Measurements from ENCODE around the gene PLSCR1. TPM values are rescaled to one million over a fixed set of nuclear protein-coding genes. Genes with fewer than 3 reads are reported as not detected.
"Not testable (repeated sequence)": the region's sequence is repeated elsewhere in the genome, so short reads cannot be mapped to it uniquely, and the experiment has no call there.

PLSCR1 gene
- total RNA-seq, 1 donor from 2014 or later: 23.6 TPM

GRCh38 chr3:146496726-146497125 is 47.7 kb downstream of the PLSCR1 start:
- no peak for ATAC-seq
- DNase-seq: no peak
- intact Hi-C loops (cut with micrococcal nuclease): no loop called here

GRCh38 chr3:146496251-146496650 is 48.2 kb downstream of the PLSCR1 start:
- intact Hi-C loops (cut with micrococcal nuclease): no loop called here
- ATAC-seq (no peak), DNase-seq (no peak)

DNA sequence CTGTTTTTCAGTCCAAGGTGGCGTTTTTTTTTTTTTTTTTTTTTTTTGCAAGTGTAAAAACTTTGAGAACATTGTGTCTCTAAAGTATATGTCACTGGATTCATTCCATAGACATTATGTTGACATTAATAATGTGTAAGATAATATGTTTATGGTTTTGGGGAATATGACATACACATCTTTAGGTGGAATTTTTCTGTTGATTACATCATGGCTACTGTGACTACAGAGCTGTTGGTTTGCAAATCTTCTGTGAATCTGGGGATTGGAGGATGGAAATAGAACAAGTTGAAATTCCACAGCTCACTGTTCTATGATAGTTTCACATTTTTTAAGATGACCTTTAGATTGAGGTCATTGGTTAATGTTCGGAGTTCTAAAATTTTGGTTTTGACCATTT is 50.6 kb downstream of the PLSCR1 start:
- no peak for ATAC-seq
- intact Hi-C loops (cut with micrococcal nuclease): no loop called here
- DNase-seq: no peak

- DNase-seq (no peak), ATAC-seq (no peak)
- intact Hi-C loops (cut with micrococcal nuclease): no loop called here
Measured at GRCh38 chr3:146493221-146493620, 51.2 kb downstream of the PLSCR1 start.

- no peak for ATAC-seq
- no peak for DNase-seq
- intact Hi-C loops (cut with micrococcal nuclease): no loop called here
Measured at GRCh38 chr3:146491303-146491702, 53.1 kb downstream of the PLSCR1 start.

DNA sequence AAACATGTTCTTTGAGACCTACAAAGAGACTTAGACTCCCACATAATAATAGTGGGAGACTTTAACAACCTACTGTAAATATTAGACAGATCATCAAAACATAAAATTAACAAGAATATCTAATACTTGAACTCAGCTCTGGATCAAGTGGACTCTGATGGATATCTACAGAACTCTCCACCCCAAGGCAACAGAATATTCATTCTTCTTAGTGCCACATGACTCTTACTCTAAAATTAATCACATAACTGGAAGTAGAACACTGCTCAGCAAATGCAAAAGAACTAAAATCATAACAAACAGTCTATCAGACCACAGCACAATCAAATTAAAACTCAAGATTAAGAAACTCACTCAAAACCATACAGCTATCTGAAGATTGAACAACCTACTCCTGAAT is 59.1 kb downstream of the PLSCR1 start:
- intact Hi-C loops (cut with micrococcal nuclease): no loop called here
- no peak for DNase-seq
- ATAC-seq: no peak

DNA sequence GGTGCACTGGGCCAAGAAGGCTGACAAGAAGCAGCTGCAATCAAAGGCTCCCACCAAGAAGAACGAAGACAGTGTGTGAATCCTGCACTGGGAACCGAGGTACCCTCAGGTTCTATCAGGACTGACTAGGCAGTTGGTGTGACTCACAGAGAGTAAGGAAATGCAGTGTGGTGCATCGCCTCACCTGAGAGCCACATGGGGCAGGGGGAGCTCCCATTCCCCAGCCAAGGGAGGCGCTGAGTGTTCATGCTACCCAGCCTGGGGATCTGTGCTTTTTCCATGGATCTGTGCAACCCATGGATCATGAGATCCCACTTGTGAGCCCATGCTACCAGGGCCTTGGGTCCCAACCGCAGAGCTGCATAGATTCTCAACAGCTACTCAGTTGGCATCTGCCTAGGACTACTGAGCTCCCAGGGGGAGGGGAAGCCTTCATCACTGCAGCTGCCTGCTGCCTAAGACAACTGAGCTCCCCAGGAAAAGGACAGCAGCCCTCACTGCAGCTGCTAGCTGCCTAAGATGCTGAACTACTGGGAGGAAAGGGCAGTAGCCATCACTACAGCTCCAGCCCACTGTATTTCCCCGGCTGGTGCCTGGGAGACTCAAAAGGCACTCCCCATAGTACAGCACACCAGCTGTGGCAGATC is 68.2 kb downstream of the PLSCR1 start:
- intact Hi-C loops (cut with micrococcal nuclease): no loop called here
- no peak for ATAC-seq
- no peak for DNase-seq

- DNase-seq; ATAC-seq; intact Hi-C loops (cut with micrococcal nuclease): not testable (repeated sequence)
Measured at GRCh38 chr3:146474976-146475375, 69.4 kb downstream of the PLSCR1 start.

GRCh38 chr3:146473726-146474125 is 70.7 kb downstream of the PLSCR1 start:
- DNase-seq: no peak
- intact Hi-C loops (cut with micrococcal nuclease): no loop called here
- peak; percentile 35 for ATAC-seq

GRCh38 chr3:146472611-146473010 is 71.8 kb downstream of the PLSCR1 start:
- intact Hi-C loops (cut with micrococcal nuclease): no loop called here
- no peak for DNase-seq

DNA sequence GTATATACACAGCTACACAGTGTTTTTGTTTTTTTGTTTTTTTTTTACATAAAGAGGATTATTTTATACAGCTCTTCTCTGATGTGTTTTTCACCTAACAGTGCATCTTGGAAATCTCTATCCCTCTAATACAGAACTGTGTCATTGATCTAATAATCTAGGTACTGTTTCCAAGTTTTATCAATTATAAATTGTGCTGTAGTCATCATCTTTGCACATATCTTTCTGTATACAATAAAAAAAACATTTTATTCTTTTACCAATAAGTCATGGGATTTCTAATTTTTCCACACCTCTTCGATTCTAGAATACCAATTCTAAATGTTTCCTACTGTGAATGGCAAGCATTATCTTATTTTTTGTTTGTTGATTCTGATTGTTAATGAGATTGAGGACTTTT is 73.4 kb downstream of the PLSCR1 start:
- DNase-seq (no peak), ATAC-seq (no peak)
- intact Hi-C loops (cut with micrococcal nuclease): no loop called here

More at GRCh38 chr3:146472611-146473010, 71.8 kb downstream of the PLSCR1 start:
- ATAC-seq: no peak

- ATAC-seq (no peak), DNase-seq (no peak)
- intact Hi-C loops (cut with micrococcal nuclease): no loop called here
Measured at GRCh38 chr3:146470425-146470990, 73.9 kb downstream of the PLSCR1 start.

- intact Hi-C loops (cut with micrococcal nuclease): no loop called here
- ATAC-seq: peak; percentile 87
- DNase-seq: peak; percentile 69
Measured at GRCh38 chr3:146469150-146470017, 75.0 kb downstream of the PLSCR1 start, which contains the start of gene PLSCR2. PLSCR2 (minus strand) TSS chr3:146469561; CDS start chr3:146459904, 9,657 bp downstream.

GRCh38 chr3:146468671-146469149 is 75.7 kb downstream of the PLSCR1 start:
- ATAC-seq (peak; percentile 20), DNase-seq (no peak)
- intact Hi-C loops (cut with micrococcal nuclease): no loop called here

GRCh38 chr3:146468234-146468633 is 76.2 kb downstream of the PLSCR1 start:
- peak; percentile 33 for ATAC-seq
- intact Hi-C loops (cut with micrococcal nuclease): no loop called here

GRCh38 chr3:146466604-146467003 is 77.8 kb downstream of the PLSCR1 start:
- intact Hi-C loops (cut with micrococcal nuclease): no loop called here
- no peak for ATAC-seq
- DNase-seq: no peak

More at GRCh38 chr3:146468234-146468633, 76.2 kb downstream of the PLSCR1 start:
- no peak for DNase-seq

GRCh38 chr3:146465693-146466465 is 78.5 kb downstream of the PLSCR1 start:
- intact Hi-C loops (cut with micrococcal nuclease): no loop called here
- ATAC-seq: no peak
- no peak for DNase-seq
